ENCODE measurements around the gene PAAF1. TPM values are rescaled to one million over a fixed set of nuclear protein-coding genes. Genes with fewer than 3 reads are reported as not detected.

PAAF1 gene, protein sequence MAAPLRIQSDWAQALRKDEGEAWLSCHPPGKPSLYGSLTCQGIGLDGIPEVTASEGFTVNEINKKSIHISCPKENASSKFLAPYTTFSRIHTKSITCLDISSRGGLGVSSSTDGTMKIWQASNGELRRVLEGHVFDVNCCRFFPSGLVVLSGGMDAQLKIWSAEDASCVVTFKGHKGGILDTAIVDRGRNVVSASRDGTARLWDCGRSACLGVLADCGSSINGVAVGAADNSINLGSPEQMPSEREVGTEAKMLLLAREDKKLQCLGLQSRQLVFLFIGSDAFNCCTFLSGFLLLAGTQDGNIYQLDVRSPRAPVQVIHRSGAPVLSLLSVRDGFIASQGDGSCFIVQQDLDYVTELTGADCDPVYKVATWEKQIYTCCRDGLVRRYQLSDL
- total RNA-seq, result 10.7 and 12.9 TPM in 2 replicates

DNA sequence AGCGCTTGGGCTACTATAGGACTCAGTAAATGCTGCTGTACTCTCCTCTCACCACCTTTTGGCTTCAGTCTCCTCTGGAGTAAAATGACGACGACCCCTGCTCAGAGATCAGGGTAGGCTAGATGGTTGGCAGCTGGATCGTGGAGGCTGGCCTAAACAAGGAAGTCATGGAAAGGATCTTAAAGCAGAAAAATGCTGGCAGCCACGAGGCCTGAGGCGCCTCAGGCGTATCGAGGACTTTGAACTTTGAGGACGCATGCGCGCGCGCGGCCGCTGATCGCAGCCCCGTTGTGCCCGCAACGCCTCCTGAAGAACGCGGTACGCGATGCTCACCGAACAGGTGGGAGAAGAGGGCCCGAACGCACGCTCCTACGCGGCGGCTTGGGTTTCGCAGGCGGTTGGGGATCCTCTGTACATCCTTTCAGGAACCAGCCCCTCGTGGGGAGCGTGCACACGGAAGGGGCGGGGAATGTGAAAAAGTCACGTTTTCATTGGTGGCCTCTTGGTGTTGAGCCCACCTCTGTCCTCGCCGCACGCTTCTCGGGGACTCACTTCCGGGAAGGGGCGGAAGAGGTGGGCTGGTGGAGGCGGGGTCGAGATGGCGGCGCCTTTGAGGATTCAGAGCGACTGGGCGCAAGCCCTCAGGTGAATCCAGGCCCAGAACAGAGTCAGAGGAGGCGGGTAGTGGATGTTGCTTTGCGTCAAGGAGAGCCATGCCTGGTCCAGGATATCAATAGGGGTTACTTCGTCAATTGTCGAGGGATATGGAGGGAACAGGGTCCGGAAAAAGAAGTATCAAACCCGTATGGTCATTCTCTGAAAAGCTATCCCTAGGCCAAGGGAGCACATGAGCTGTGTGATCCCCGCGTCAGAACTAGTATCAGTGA is at the start of gene PAAF1, which contains the start of gene COA4:
Gene PAAF1, plus strand, starts transcription at position 576 of the 887 bp plus-strand sequence. Its CDS starts 23 bp downstream, at position 599.
Gene COA4, minus strand, starts transcription at position 423 of the 887 bp plus-strand sequence. CDS start 3,468 bp downstream, outside the sequence.

DNA sequence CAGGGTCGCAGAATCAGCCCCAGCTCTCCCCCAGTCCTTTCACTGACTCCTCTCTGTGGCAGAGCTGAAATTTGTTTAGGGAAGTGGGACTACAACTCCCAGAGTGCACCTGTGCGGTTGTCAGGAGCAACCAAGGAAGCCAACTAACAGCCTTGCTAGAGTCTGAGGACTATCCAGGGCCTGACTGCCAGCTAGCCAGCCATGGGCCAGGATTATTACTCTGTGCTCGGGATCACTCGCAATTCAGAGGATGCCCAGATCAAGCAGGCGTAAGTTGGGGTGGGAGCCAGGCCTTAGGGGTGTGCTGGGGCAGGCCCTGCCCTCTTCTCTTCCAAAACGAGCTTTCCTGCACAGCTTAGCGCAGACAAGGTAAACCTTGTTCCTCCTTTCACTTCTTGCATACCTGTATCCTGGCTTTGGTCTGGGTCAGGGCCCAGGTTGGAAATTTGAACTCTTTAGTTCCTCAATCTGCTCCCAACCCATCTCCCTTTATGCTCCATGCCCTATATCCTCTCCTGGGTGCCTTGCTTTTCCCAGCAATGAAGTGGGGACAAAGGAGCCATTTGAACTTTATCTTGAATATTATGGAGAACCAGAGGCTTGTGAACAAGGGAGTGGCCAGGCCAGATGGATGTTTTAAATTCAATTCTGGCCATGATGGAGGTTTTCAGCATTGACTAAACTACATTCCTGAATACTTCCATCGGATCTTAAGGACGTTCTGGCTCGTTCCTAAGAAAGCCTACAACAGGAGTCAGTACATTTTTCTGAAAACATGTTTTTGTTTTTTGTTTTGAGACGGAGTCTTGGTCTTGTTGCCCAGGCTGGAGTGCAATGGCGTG is 74.3 kb downstream of the PAAF1 start, which contains the start of gene DNAJB13:
Gene DNAJB13, plus strand, starts transcription at position 158 of the 842 bp plus-strand sequence. Its CDS starts 44 bp downstream, at position 202.

Other genes starting within 250 kb of the PAAF1 start
- 0.97 and 1.2 TPM in 2 replicates for gene PLEKHB1, start 230.4 kb upstream of the PAAF1 start, total RNA-seq
- gene RAB6A, start 115.9 kb upstream of the PAAF1 start, total RNA-seq, result 129 and 130 TPM in 2 replicates
- 20.8 and 22.1 TPM in 2 replicates for gene MRPL48, start 89.1 kb upstream of the PAAF1 start, total RNA-seq
- 47.4 and 56.4 TPM in 2 replicates for gene COA4, start 153 bp upstream of the PAAF1 start, total RNA-seq
- gene DNAJB13, start 74.0 kb downstream of the PAAF1 start, total RNA-seq, result not detected in 2 replicates
- gene UCP2, start 105.8 kb downstream of the PAAF1 start, total RNA-seq, result 5.1 and 8.6 TPM in 2 replicates
- 0.65 and 1.1 TPM in 2 replicates for gene UCP3, start 132.1 kb downstream of the PAAF1 start, total RNA-seq

Data from articular chondrocyte of knee joint (primary cell).